ENCODE results near the gene DGKK.

DGKK gene

GRCh38 chrX:50430917-50431575, 39.6 kb downstream of the DGKK start:
- no peak overlapping the region for H3K4me3 ChIP-seq (ENCODE audit: low read length)
- no peak for DNase-seq (ENCODE audit: low read depth)
- TF ChIP-seq CTCF (conservative IDR thresholded peaks at IDR 0.05; ENCODE audit: low read depth, low read length) = no peak

GRCh38 chrX:50428174-50428573, 42.5 kb downstream of the DGKK start:
- TF ChIP-seq CTCF (conservative IDR thresholded peaks at IDR 0.05; ENCODE audit: low read depth, low read length) = no peak
- H3K4me3 ChIP-seq (ENCODE audit: low read length) = no peak overlapping the region
- no peak for DNase-seq (ENCODE audit: low read depth)

GRCh38 chrX:50407976-50408375, 62.6 kb downstream of the DGKK start:
- no peak for TF ChIP-seq CTCF (conservative IDR thresholded peaks at IDR 0.05; ENCODE audit: low read depth, low read length)
- no peak overlapping the region for H3K4me3 ChIP-seq (ENCODE audit: low read length)
- DNase-seq (ENCODE audit: low read depth) = no peak

GRCh38 chrX:50403903-50404302, 66.7 kb downstream of the DGKK start:
- no peak for DNase-seq (ENCODE audit: low read depth)
- no peak for TF ChIP-seq CTCF (conservative IDR thresholded peaks at IDR 0.05; ENCODE audit: low read depth, low read length)
- H3K4me3 ChIP-seq (ENCODE audit: low read length) = no peak overlapping the region

- no peak for TF ChIP-seq CTCF (conservative IDR thresholded peaks at IDR 0.05; ENCODE audit: low read depth, low read length)
- no peak for DNase-seq (ENCODE audit: low read depth)
Observed at GRCh38 chrX:50402886-50403285, 67.7 kb downstream of the DGKK start.

GRCh38 chrX:50393902-50394301, 76.7 kb downstream of the DGKK start:
- H3K4me3 ChIP-seq (ENCODE audit: low read length) = no peak overlapping the region
- no peak for TF ChIP-seq CTCF (conservative IDR thresholded peaks at IDR 0.05; ENCODE audit: low read depth, low read length)

More at GRCh38 chrX:50402886-50403285, 67.7 kb downstream of the DGKK start:
- H3K4me3 ChIP-seq (ENCODE audit: low read length) = no peak overlapping the region

GRCh38 chrX:50386520-50386919, 84.1 kb downstream of the DGKK start:
- no peak for DNase-seq (ENCODE audit: low read depth)
- no peak overlapping the region for H3K4me3 ChIP-seq (ENCODE audit: low read length)
- TF ChIP-seq CTCF (conservative IDR thresholded peaks at IDR 0.05; ENCODE audit: low read depth, low read length) = no peak

More at GRCh38 chrX:50393902-50394301, 76.7 kb downstream of the DGKK start:
- no peak for DNase-seq (ENCODE audit: low read depth)
